Nephron progenitor cell (in vitro differentiated cells): Measurements from ENCODE around the gene GPATCH8.
"Not testable (repeated sequence)": the region's sequence is repeated elsewhere in the genome, so short reads cannot be mapped to it uniquely, and the experiment has no call there.

Experiments
- DNase-seq: peaks from one replicate; pipeline ENCODE4 v3.0.0; 2021
- H3K27ac Mint-ChIP-seq: 2 replicates; pipeline ENCODE4 v1.8.0; 2021; ENCODE audit warnings: mild to moderate bottlenecking, moderate library complexity, mixed read lengths
- H3K27me3 Mint-ChIP-seq: 2 replicates; pipeline ENCODE4 v1.8.0; 2021; ENCODE audit warnings: mild to moderate bottlenecking, low read depth, mixed read lengths; ENCODE audit not compliant: poor library complexity
- H3K36me3 Mint-ChIP-seq: 2 replicates; pipeline ENCODE4 v1.8.0; 2021; ENCODE audit warnings: low read depth, mixed read lengths
- H3K4me1 Mint-ChIP-seq: 2 replicates; pipeline ENCODE4 v1.8.0; 2021; ENCODE audit warnings: mixed read lengths
- H3K4me3 Mint-ChIP-seq: 2 replicates; pipeline ENCODE4 v1.8.0; 2021; ENCODE audit warnings: mild to moderate bottlenecking, moderate library complexity, mixed read lengths
- H3K9me3 Mint-ChIP-seq: 2 replicates; pipeline ENCODE4 v1.8.0; 2021; ENCODE audit warnings: mild to moderate bottlenecking, moderate library complexity, mixed read lengths
- CTCF ChIP-seq: fragments of 200-600 bp; sonication (generic); IDR thresholded peaks from 2 replicates; pipeline ENCODE4 v1.5.0; 2021; ENCODE audit warnings: antibody characterized with exemption

The GPATCH8 gene

GRCh38 chr17:44539673-44540072 is 36.5 kb upstream of the GPATCH8 start:
- H3K27ac Mint-ChIP-seq: no peak overlapping the region
- peaks cover 3% of the 10 kb centered on the region for H3K27me3 Mint-ChIP-seq
- peaks cover 92% of the 10 kb centered on the region for H3K4me1 Mint-ChIP-seq

GRCh38 chr17:44537922-44538321 is 34.7 kb upstream of the GPATCH8 start:
- H3K36me3 Mint-ChIP-seq, H3K9me3 Mint-ChIP-seq, DNase-seq, H3K4me3 Mint-ChIP-seq, H3K27me3 Mint-ChIP-seq: not testable (repeated sequence)
- Mint-ChIP-seq H3K4me1 (peaks cover 88% of the 10 kb centered on the region), H3K27ac (peak overlapping the region; percentile 76)

More at GRCh38 chr17:44539673-44540072, 36.5 kb upstream of the GPATCH8 start:
- Mint-ChIP-seq H3K9me3 (peaks cover 3% of the 10 kb centered on the region), H3K4me3 (no peak overlapping the region), H3K36me3 (no peaks in the 10 kb centered on the region)
- no peak for TF ChIP-seq CTCF
- peak; percentile 36 for DNase-seq

GRCh38 chr17:44536090-44536953 is 33.1 kb upstream of the GPATCH8 start:
- H3K4me1 Mint-ChIP-seq: peaks cover 72% of the 10 kb centered on the region
- DNase-seq: no peak
- peaks cover 3% of the 10 kb centered on the region for H3K9me3 Mint-ChIP-seq
- H3K4me3 Mint-ChIP-seq: peak overlapping the region; percentile 26
- H3K36me3 Mint-ChIP-seq: no peaks in the 10 kb centered on the region
- peaks cover 6% of the 10 kb centered on the region for H3K27me3 Mint-ChIP-seq
- TF ChIP-seq CTCF: no peak
- peak overlapping the region; percentile 91 for H3K27ac Mint-ChIP-seq

GRCh38 chr17:44533533-44534246 is 30.5 kb upstream of the GPATCH8 start:
- peaks cover 11% of the 10 kb centered on the region for H3K27me3 Mint-ChIP-seq
- no peak overlapping the region for H3K4me3 Mint-ChIP-seq
- peak; percentile 97 for TF ChIP-seq CTCF

GRCh38 chr17:44530896-44531418 is 27.8 kb upstream of the GPATCH8 start:
- peaks cover 24% of the 10 kb centered on the region for H3K9me3 Mint-ChIP-seq
- peaks cover 6% of the 10 kb centered on the region for H3K36me3 Mint-ChIP-seq
- peaks cover 11% of the 10 kb centered on the region for H3K27me3 Mint-ChIP-seq
- no peak for TF ChIP-seq CTCF
- H3K4me3 Mint-ChIP-seq: no peak overlapping the region
- H3K4me1 Mint-ChIP-seq: peaks cover 28% of the 10 kb centered on the region
- no peak overlapping the region for H3K27ac Mint-ChIP-seq
- DNase-seq: no peak

More at GRCh38 chr17:44533533-44534246, 30.5 kb upstream of the GPATCH8 start:
- peak; percentile 97 for DNase-seq
- H3K4me1 Mint-ChIP-seq: peaks cover 51% of the 10 kb centered on the region
- peaks cover 6% of the 10 kb centered on the region for H3K9me3 Mint-ChIP-seq
- H3K36me3 Mint-ChIP-seq: no peaks in the 10 kb centered on the region
- peak overlapping the region; percentile 89 for H3K27ac Mint-ChIP-seq

- Mint-ChIP-seq H3K4me3 (no peak overlapping the region), H3K4me1 (peaks cover 18% of the 10 kb centered on the region), H3K27ac (peak overlapping the region; percentile 36), H3K36me3 (peaks cover 6% of the 10 kb centered on the region), H3K27me3 (peaks cover 11% of the 10 kb centered on the region), H3K9me3 (peaks cover 32% of the 10 kb centered on the region)
- no peak for DNase-seq
- TF ChIP-seq CTCF: no peak
Observed at GRCh38 chr17:44529864-44530263, 26.7 kb upstream of the GPATCH8 start.
